OCI-LY7 (cell line): Measurements from ENCODE around the gene TMEM123. TPM values are rescaled to one million over a fixed set of nuclear protein-coding genes. Genes with fewer than 3 reads are reported as not detected.

Experiments used
- BruUV-seq: library from RNA; stranded (reverse); fragments of 400-500 nt; replicated peaks from 2 replicates; lab custom pipeline; 2021; lab: Mats Ljungman, UMichigan
- CTCF ChIA-PET: fragments of 300-600 bp; sonication (Branson Sonifier 250); formaldehyde crosslinking; loops from one replicate; lab custom pipeline; 2022; ENCODE audit warnings: antibody characterized with exemption; ENCODE audit not compliant: unreplicated experiment; lab: Charles Lee
- POLR2A ChIA-PET: fragments of 300-600 bp; sonication (Branson Sonifier 250); formaldehyde crosslinking; loops from one replicate; lab custom pipeline; 2022; ENCODE audit warnings: antibody characterized with exemption; lab: Charles Lee
- DNase-seq: peaks from one replicate; pipeline ENCODE4 v3.0.0-alpha.2; 2015; ENCODE audit warnings: low spot score
- H2AFZ ChIP-seq: fragments of 200-600 bp; sonication (generic), shearing (Covaris generic); 2 replicates; pipeline ENCODE4 v1.6.1; 2014; ENCODE audit warnings: mild to moderate bottlenecking, antibody characterized with exemption, low read length, moderate library complexity
- H3K27ac ChIP-seq: fragments of 200-600 bp; sonication (generic); 2 replicates; pipeline ENCODE4 v1.5.1; 2014; ENCODE audit warnings: mixed run types, low read depth, mild to moderate bottlenecking, moderate library complexity, low read length, inconsistent platforms; ENCODE audit not compliant: poor library complexity, severe bottlenecking
- H3K36me3 ChIP-seq: fragments of 200-600 bp; sonication (generic); 2 replicates; pipeline ENCODE4 v1.6.1; 2014; ENCODE audit warnings: mild to moderate bottlenecking, antibody characterized with exemption, low read length, moderate library complexity, mixed read lengths; ENCODE audit not compliant: insufficient read depth
- H3K4me1 ChIP-seq: fragments of 200-600 bp; sonication (generic); 2 replicates; pipeline ENCODE4 v1.5.1; 2014; ENCODE audit warnings: mild to moderate bottlenecking, low read length; ENCODE audit not compliant: insufficient read depth, poor library complexity, severe bottlenecking
- H3K4me2 ChIP-seq: fragments of 200-600 bp; sonication (generic); 2 replicates; pipeline ENCODE4 v1.6.1; 2014; ENCODE audit warnings: mild to moderate bottlenecking, low read length
- H3K4me3 ChIP-seq: fragments of 200-600 bp; sonication (generic); 2 replicates; pipeline ENCODE4 v1.5.1; 2014; ENCODE audit warnings: mild to moderate bottlenecking, low read depth, low read length; ENCODE audit not compliant: poor library complexity, severe bottlenecking
- H3K79me2 ChIP-seq: fragments of 200-600 bp; sonication (generic); 2 replicates; pipeline ENCODE4 v1.6.1; 2016; ENCODE audit warnings: low read depth, mild to moderate bottlenecking, low read length, moderate library complexity, mixed read lengths; ENCODE audit not compliant: insufficient read depth
- H3K9me2 ChIP-seq: fragments of 200-600 bp; sonication (generic); 2 replicates; pipeline ENCODE4 v1.6.1; 2016; ENCODE audit warnings: mild to moderate bottlenecking, low read length, mixed read lengths; ENCODE audit not compliant: insufficient read depth
- H3K9me3 ChIP-seq: fragments of 200-600 bp; sonication (generic); 2 replicates; pipeline ENCODE4 v1.6.1; 2014; ENCODE audit warnings: mild to moderate bottlenecking, mixed run types, low read length, mixed read lengths
- H4K20me1 ChIP-seq: fragments of 200-600 bp; sonication (generic); 2 replicates; pipeline ENCODE4 v1.6.1; 2014; ENCODE audit warnings: mild to moderate bottlenecking, antibody characterized with exemption, low read length, moderate library complexity, mixed read lengths; ENCODE audit not compliant: insufficient read depth
- CTCF ChIP-seq: fragments of 200-600 bp; sonication (generic); conservative IDR thresholded peaks from 2 replicates; pipeline ENCODE4 v1.5.1; 2014; ENCODE audit warnings: mild to moderate bottlenecking, antibody characterized with exemption, low read length, moderate library complexity, mixed read lengths
- EZH2phosphoT487 ChIP-seq: fragments of 200-600 bp; sonication (generic); IDR thresholded peaks from 2 replicates; pipeline ENCODE4 v1.6.1; 2018; ENCODE audit warnings: low read depth, borderline replicate concordance, mild to moderate bottlenecking, mixed run types, antibody characterized with exemption, low read length, moderate library complexity, mixed read lengths
- intact Hi-C: fragments of 100-400 bp; cut with micrococcal nuclease; formaldehyde crosslinking; loops from one replicate; pipeline ENCODE4 v1.10.0; 2022; ENCODE audit not compliant: unreplicated experiment
- total RNA-seq, 2 experiments: library from RNA; depleted of rRNA in 1 of 2; stranded (reverse); fragments of >200 nt in 1 of 2; shearing (Covaris generic) in 1 of 2; gene quantifications; 2 replicates each; pipeline ENCODE4 v1.2.3, GENCODE V29; 2014 to 2022

TMEM123 gene
- total RNA-seq, 2 experiments from 2014 or later: 127 to 232 TPM

DNA sequence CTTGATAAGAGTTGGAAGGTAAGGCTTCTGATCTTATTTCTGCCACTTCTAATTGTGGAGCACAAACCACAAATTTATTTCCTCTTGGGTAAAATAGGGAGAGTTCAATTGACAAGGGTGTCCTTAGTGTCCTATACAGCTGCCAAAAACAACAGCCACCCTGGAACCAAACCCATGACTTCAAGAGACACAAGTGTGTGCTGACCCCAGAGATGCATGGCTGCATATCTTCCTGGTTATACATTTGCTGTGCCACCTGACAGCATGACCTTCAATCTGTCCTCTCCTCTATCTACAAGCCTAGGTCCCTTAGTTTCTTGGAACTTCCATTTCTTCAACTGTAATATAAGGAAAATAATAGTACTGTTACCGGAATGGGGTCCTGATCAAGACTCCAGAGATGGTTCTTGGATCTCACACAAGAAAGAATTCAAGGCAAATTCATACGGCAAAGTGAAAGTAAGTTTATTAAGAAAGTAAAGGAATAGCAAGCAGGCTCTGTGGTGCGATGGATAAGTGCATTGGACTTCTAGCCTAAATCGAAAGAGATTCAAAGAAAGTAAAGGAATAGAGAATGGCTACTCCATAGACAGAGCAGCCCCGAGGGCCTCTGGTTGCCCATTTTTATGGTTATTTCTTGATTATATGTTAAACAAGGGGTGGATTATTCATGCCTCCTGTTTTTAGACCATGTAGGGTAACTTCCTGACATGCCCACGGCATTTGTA is 15.5 kb upstream of the TMEM123 start:
- Histone ChIP-seq H3K79me2 (no peaks in the 10 kb centered on the region), H3K27ac (no peak overlapping the region), H3K4me1 (peaks cover 74% of the 10 kb centered on the region), H2AFZ (peak overlapping the region; percentile 88), H3K4me3 (no peak overlapping the region), H4K20me1 (no peaks in the 10 kb centered on the region), H3K9me3 (no peaks in the 10 kb centered on the region), H3K9me2 (no peaks in the 10 kb centered on the region), H3K36me3 (no peaks in the 10 kb centered on the region), H3K4me2 (peak overlapping the region; percentile 43)
- ChIA-PET POLR2A (interaction anchor here (1.1 to 2.7 kb wide), 9 partner anchors 8 to 145 kb away, joined by 3 to 14 read pairs (median 6); partner anchors contain the start of gene TMEM123), CTCF (no interaction called here)
- no TSS peak for BruUV-seq
- no peak for TF ChIP-seq CTCF
- no peak for DNase-seq
- intact Hi-C loops: no loop called here

- CTCF ChIA-PET: interaction anchor here (1.1 kb wide), 1 partner anchor 12 kb away, joined by 4 read pairs; no protein-coding TSS in a partner anchor
- Histone ChIP-seq H3K4me3 (no peak overlapping the region), H3K36me3 (no peaks in the 10 kb centered on the region), H2AFZ (peak overlapping the region; percentile 89; the same call in 1 of the 2 replicates), H3K9me3 (no peaks in the 10 kb centered on the region), H3K9me2 (no peaks in the 10 kb centered on the region), H3K4me1 (peaks cover 74% of the 10 kb centered on the region), H3K79me2 (no peaks in the 10 kb centered on the region), H3K27ac (no peak overlapping the region), H4K20me1 (no peaks in the 10 kb centered on the region), H3K4me2 (peak overlapping the region; percentile 43)
- no TSS peak for BruUV-seq
- intact Hi-C loops: no loop called here
- no peak for TF ChIP-seq CTCF
- no peak for TF ChIP-seq EZH2phosphoT487
- no peak for DNase-seq
- POLR2A ChIA-PET: interaction anchor here (1.1 to 2.7 kb wide), 12 partner anchors 9 to 146 kb away, joined by 3 to 14 read pairs (median 6); partner anchors contain the start of gene TMEM123
These were observed 14.6 kb upstream of the TMEM123 start for GRCh38 chr11:102467080-102467708.
